WTC11 (cell line): ENCODE results near the gene NDUFAF8. TPM values are rescaled to one million over a fixed set of nuclear protein-coding genes. Genes with fewer than 3 reads are reported as not detected.

ENCODE experiments used
- ATAC-seq: fragments of 200-7000 bp; cut with Tn5 transposase; 2 replicates; pipeline ENCODE4 v1.10.0; 2021; ENCODE audit warnings: mild to moderate bottlenecking, moderate library complexity
- CTCF ChIA-PET: fragments of 300-600 bp; sonication (Branson Sonifier 250); formaldehyde crosslinking; loops from one replicate; lab custom pipeline; 2021; ENCODE audit warnings: antibody characterized with exemption; lab: Charles Lee
- POLR2A ChIA-PET: fragments of 350-600 bp; sonication (Branson Sonifier 250); formaldehyde crosslinking; loops from one replicate; lab custom pipeline; 2021; ENCODE audit warnings: antibody characterized with exemption; lab: Charles Lee
- DNase-seq: peaks from one replicate; pipeline ENCODE4 v3.0.0; 2021; ENCODE audit warnings: low spot score
- H3K27ac Mint-ChIP-seq: 2 replicates; pipeline ENCODE4 v1.8.0; 2021; ENCODE audit warnings: mixed read lengths
- H3K27me3 Mint-ChIP-seq: 2 replicates; pipeline ENCODE4 v1.8.0; 2021; ENCODE audit warnings: low read depth, mild to moderate bottlenecking, moderate library complexity, mixed read lengths
- H3K36me3 Mint-ChIP-seq: 2 replicates; pipeline ENCODE4 v1.8.0; 2021; ENCODE audit warnings: mixed read lengths
- H3K4me1 Mint-ChIP-seq: 2 replicates; pipeline ENCODE4 v1.8.0; 2022; ENCODE audit warnings: mixed read lengths
- H3K4me3 Mint-ChIP-seq: 2 replicates; pipeline ENCODE4 v1.8.0; 2021; ENCODE audit warnings: mild to moderate bottlenecking, moderate library complexity, mixed read lengths
- H3K9me3 Mint-ChIP-seq: 2 replicates; pipeline ENCODE4 v1.8.0; 2021; ENCODE audit warnings: mixed read lengths
- ATF3 ChIP-seq: sonication (generic); formaldehyde crosslinking; conservative IDR thresholded peaks from 2 replicates; pipeline ENCODE4 v1.8.1; 2022; ENCODE audit warnings: mild to moderate bottlenecking, missing genetic modification reagents
- CREB1 ChIP-seq: sonication (generic); formaldehyde crosslinking; IDR thresholded peaks from 2 replicates; pipeline ENCODE4 v1.8.0; 2023; ENCODE audit warnings: mild to moderate bottlenecking, missing genetic modification reagents
- E2F4 ChIP-seq: sonication (generic); formaldehyde crosslinking; IDR thresholded peaks from 2 replicates; pipeline ENCODE4 v1.8.1; 2022; ENCODE audit warnings: low read depth, mild to moderate bottlenecking, moderate library complexity, missing genetic modification reagents, borderline replicate concordance
- GRHL2 ChIP-seq: fragments of 250-450 bp; sonication (Bioruptor Pico); IDR thresholded peaks from 2 replicates; pipeline ENCODE4 v1.8.0; 2022; ENCODE audit warnings: mild to moderate bottlenecking, moderate library complexity; ENCODE audit not compliant: insufficient replicate concordance, severe bottlenecking
- JUN ChIP-seq: sonication (generic); formaldehyde crosslinking; IDR thresholded peaks from 2 replicates; pipeline ENCODE4 v1.8.0; 2023; ENCODE audit warnings: mild to moderate bottlenecking, missing genetic modification reagents
- KAT7 ChIP-seq: sonication (generic); formaldehyde crosslinking; IDR thresholded peaks from 2 replicates; pipeline ENCODE4 v1.8.1; 2023; ENCODE audit warnings: missing genetic modification reagents, mild to moderate bottlenecking, borderline replicate concordance
- NFYB ChIP-seq: sonication (generic); formaldehyde crosslinking; conservative IDR thresholded peaks from 2 replicates; pipeline ENCODE4 v1.8.0; 2022; ENCODE audit warnings: low read depth, missing genetic modification reagents
- NR1H2 ChIP-seq: sonication (generic); formaldehyde crosslinking; IDR thresholded peaks from 2 replicates; pipeline ENCODE4 v1.9.0; 2021; ENCODE audit warnings: mild to moderate bottlenecking, moderate library complexity, missing genetic modification reagents
- OVOL2 ChIP-seq: fragments of 250-450 bp; sonication (Bioruptor Pico); IDR thresholded peaks from 2 replicates; pipeline ENCODE4 v1.9.0; 2021; ENCODE audit warnings: mild to moderate bottlenecking, borderline replicate concordance
- PRRX2 ChIP-seq: fragments of 250-450 bp; sonication (Bioruptor Pico); IDR thresholded peaks from 2 replicates; pipeline ENCODE4 v1.8.0; 2021; ENCODE audit warnings: mild to moderate bottlenecking
- SMAD3 ChIP-seq: sonication (generic); formaldehyde crosslinking; IDR thresholded peaks from 2 replicates; pipeline ENCODE4 v1.8.0; 2022; ENCODE audit warnings: missing genetic modification reagents, mild to moderate bottlenecking, borderline replicate concordance
- USF2 ChIP-seq: sonication (generic); formaldehyde crosslinking; IDR thresholded peaks from 2 replicates; pipeline ENCODE4 v1.8.1; 2023; ENCODE audit warnings: mild to moderate bottlenecking, missing genetic modification reagents, moderate library complexity
- ZBTB21 ChIP-seq: sonication (generic); formaldehyde crosslinking; IDR thresholded peaks from 2 replicates; pipeline ENCODE4 v1.8.1; 2023; ENCODE audit warnings: mild to moderate bottlenecking, missing genetic modification reagents, borderline replicate concordance
- ZBTB43 ChIP-seq: sonication (generic); formaldehyde crosslinking; IDR thresholded peaks from 2 replicates; pipeline ENCODE4 v1.8.1; 2023; ENCODE audit warnings: mild to moderate bottlenecking, missing genetic modification reagents
- ZNF396 ChIP-seq: fragments of 250-450 bp; sonication (Bioruptor Pico); IDR thresholded peaks from 2 replicates; pipeline ENCODE4 v1.8.0; 2021; ENCODE audit warnings: mild to moderate bottlenecking, moderate library complexity, borderline replicate concordance
- total RNA-seq: library from RNA; stranded (reverse); gene quantifications from 3 replicates; pipeline ENCODE4 v1.2.3, GENCODE V29; 2021
- TF ChIP-seq, protein P1 (sequence below): sonication (generic); formaldehyde crosslinking; IDR thresholded peaks from 2 replicates; pipeline ENCODE4 v1.8.1; 2023; ENCODE audit warnings: mild to moderate bottlenecking, missing genetic modification reagents, moderate library complexity
- TF ChIP-seq, protein P2 (sequence below): sonication (generic); formaldehyde crosslinking; conservative IDR thresholded peaks from 2 replicates; pipeline ENCODE4 v1.8.1; 2023; ENCODE audit warnings: mild to moderate bottlenecking, low read depth, missing genetic modification reagents, moderate library complexity
- TF ChIP-seq, protein P3 (sequence below): fragments of 250-450 bp; sonication (Bioruptor Pico); IDR thresholded peaks from 2 replicates; pipeline ENCODE4 v1.9.0; 2021; ENCODE audit warnings: mild to moderate bottlenecking

Gene NDUFAF8
- total RNA-seq, 1 experiment from 2014 or later, result 73.0 TPM

DNA sequence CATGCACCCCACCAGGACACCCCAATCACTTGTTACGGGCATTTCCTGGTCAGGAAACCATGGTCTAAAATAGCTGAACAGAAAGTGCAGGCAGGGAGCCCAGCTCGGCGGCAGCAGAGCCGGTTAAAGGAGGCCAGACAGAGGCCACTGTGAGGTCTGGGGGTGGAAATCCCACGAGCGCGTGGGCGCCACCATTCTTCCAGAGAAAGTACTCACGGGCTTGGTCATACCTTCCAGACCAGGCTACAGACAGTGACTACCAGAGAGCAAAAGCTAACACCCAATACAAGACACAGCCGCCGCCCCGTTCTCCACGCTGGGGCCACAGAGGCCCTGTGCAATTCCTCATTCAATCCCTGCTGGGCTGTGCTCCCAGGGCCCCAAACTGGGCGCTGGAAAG, 28.2 kb upstream of the NDUFAF8 start:
- Mint-ChIP-seq H3K36me3 (no peaks in the 10 kb centered on the region; the same call in 1 of the 2 replicates), H3K9me3 (no peaks in the 10 kb centered on the region), H3K4me1 (no peaks in the 10 kb centered on the region), H3K27ac (no peak overlapping the region), H3K4me3 (no peak overlapping the region), H3K27me3 (no peaks in the 10 kb centered on the region)
- ATAC-seq, result peak; percentile 60
- POLR2A ChIA-PET, result no interaction called here
- DNase-seq, result peak; percentile 44
- CTCF ChIA-PET, result interaction anchor here (0.8 to 1.5 kb wide), 8 partner anchors 9 to 89 kb away, joined by 3 to 7 read pairs (median 4); partner anchors contain the start of genes CEP131, NDUFAF8 and TEPSIN
- TF ChIP-seq ZBTB43 (no peak), SMAD3 (CRISPR knock-in tag) (no peak), ATF3 (CRISPR knock-in tag) (no peak), NFYB (no peak), GRHL2 (CRISPR knock-in tag) (no peak), ZBTB21 (CRISPR knock-in tag) (no peak), ZNF396 (CRISPR knock-in tag) (no peak), USF2 (CRISPR knock-in tag) (no peak)
- TF ChIP-seq, protein P1, sequence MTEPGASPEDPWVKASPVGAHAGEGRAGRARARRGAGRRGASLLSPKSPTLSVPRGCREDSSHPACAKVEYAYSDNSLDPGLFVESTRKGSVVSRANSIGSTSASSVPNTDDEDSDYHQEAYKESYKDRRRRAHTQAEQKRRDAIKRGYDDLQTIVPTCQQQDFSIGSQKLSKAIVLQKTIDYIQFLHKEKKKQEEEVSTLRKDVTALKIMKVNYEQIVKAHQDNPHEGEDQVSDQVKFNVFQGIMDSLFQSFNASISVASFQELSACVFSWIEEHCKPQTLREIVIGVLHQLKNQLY, result no peak
- TF ChIP-seq, protein P2, sequence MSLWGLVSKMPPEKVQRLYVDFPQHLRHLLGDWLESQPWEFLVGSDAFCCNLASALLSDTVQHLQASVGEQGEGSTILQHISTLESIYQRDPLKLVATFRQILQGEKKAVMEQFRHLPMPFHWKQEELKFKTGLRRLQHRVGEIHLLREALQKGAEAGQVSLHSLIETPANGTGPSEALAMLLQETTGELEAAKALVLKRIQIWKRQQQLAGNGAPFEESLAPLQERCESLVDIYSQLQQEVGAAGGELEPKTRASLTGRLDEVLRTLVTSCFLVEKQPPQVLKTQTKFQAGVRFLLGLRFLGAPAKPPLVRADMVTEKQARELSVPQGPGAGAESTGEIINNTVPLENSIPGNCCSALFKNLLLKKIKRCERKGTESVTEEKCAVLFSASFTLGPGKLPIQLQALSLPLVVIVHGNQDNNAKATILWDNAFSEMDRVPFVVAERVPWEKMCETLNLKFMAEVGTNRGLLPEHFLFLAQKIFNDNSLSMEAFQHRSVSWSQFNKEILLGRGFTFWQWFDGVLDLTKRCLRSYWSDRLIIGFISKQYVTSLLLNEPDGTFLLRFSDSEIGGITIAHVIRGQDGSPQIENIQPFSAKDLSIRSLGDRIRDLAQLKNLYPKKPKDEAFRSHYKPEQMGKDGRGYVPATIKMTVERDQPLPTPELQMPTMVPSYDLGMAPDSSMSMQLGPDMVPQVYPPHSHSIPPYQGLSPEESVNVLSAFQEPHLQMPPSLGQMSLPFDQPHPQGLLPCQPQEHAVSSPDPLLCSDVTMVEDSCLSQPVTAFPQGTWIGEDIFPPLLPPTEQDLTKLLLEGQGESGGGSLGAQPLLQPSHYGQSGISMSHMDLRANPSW (CRISPR knock-in tag), result no peak

DNA sequence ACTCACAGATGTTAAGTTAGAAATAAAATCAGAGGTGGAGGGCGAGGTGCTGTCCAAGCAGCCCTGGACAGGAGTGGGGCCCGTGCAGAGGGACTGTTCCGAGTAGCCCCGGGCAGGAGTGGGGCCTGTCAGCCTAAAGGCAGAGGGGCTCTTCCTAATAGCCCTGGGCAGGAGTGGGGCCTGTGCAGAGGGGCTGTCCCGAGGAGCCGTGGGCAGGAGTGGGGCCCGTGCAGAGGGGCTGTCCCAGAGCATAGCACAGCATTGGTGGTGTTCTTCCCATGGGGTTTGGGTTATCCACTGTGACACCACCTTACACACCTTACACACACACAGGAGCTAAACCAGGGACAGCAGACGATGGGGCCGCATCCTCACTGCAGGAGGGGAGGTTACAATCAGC, 26.8 kb upstream of the NDUFAF8 start:
- Mint-ChIP-seq H3K9me3 (no peaks in the 10 kb centered on the region), H3K27ac (no peak overlapping the region), H3K4me3 (no peak overlapping the region), H3K4me1 (no peaks in the 10 kb centered on the region), H3K27me3 (no peaks in the 10 kb centered on the region), H3K36me3 (0 out of 2 replicates have a peak, but pooled peaks cover 3% of the 10 kb centered on the region)
- no peak for DNase-seq
- TF ChIP-seq KAT7 (CRISPR knock-in tag), result no peak
- no peak for TF ChIP-seq CREB1 (CRISPR knock-in tag)
- TF ChIP-seq E2F4 (CRISPR knock-in tag), result no peak
- TF ChIP-seq OVOL2 (CRISPR knock-in tag), result no peak
- no peak for TF ChIP-seq PRRX2 (CRISPR knock-in tag)
- TF ChIP-seq, protein P1, result no peak
- TF ChIP-seq NR1H2, result no peak
- no peak for TF ChIP-seq JUN (CRISPR knock-in tag)
- no peak for TF ChIP-seq NFYB
- TF ChIP-seq, protein P3, sequence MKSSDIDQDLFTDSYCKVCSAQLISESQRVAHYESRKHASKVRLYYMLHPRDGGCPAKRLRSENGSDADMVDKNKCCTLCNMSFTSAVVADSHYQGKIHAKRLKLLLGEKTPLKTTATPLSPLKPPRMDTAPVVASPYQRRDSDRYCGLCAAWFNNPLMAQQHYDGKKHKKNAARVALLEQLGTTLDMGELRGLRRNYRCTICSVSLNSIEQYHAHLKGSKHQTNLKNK (CRISPR knock-in tag), result no peak
- ATAC-seq, result no peak
- POLR2A ChIA-PET, result no interaction called here
- CTCF ChIA-PET, result no interaction called here
